GM18498 (cell line): Measurements from ENCODE around the gene SERPINE2.

Experiments used
- ATAC-seq: cut with Tn5 transposase; IDR thresholded peaks from one replicate; pipeline ENCODE4 v1.9.1; 2021; ENCODE audit warnings: mild to moderate bottlenecking, moderate library complexity; ENCODE audit not compliant: unreplicated experiment

The SERPINE2 gene

GRCh38 chr2:223979730-223980396 lies 59.2 kb downstream of the SERPINE2 start:
- ATAC-seq: no peak

DNA sequence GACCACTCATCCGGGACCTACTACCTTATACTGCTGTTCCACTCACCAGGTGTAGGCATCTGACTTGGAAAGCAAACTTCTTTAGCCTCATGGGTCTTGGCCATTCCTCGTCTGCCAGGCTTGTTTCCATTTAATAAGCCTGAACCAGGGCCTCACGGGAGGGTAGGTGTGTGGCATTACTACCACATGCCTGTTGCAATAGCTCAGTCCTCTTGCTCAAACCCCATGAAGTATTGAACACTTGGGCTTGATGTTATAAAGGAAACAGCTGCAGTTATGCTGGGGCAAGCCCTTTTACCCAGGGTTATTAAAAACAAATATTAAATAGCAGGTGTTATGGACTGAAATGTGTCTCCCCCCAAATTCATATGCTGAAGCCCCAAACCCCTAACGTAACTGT lies 60.6 kb downstream of the SERPINE2 start:
- no peak for ATAC-seq

- no peak for ATAC-seq
These were observed 62.4 kb downstream of the SERPINE2 start for GRCh38 chr2:223976635-223977226.

GRCh38 chr2:223973606-223974005 lies 65.5 kb downstream of the SERPINE2 start:
- ATAC-seq: no peak

GRCh38 chr2:223972656-223973102 lies 66.4 kb downstream of the SERPINE2 start:
- ATAC-seq: no peak

DNA sequence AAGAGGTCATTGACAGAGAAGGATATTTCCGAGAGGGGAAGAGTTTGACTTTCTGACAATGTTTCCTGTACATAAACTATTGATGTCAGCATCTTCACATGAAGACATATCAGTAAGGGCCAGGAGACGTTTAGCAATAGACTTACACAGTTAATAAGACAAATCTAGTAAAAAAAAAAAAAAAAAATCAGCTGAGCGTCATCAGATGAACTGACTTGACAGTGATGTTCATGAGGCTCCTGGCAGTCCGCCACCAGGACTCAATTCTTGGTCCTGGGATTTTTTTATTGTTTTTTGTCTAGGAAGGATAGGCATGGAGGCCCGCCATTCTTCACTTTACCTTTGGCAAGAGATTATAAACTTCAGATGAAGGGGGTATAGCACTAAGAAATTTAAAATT lies 67.4 kb downstream of the SERPINE2 start:
- no peak for ATAC-seq

- peak; percentile 64 for ATAC-seq
These were observed 68.5 kb downstream of the SERPINE2 start for GRCh38 chr2:223970343-223971128.

GRCh38 chr2:223969856-223970255 lies 69.2 kb downstream of the SERPINE2 start:
- peak; percentile 28 for ATAC-seq

- ATAC-seq: no peak
These were observed 69.8 kb downstream of the SERPINE2 start for GRCh38 chr2:223969315-223969714.

- ATAC-seq: no peak
These were observed 71.1 kb downstream of the SERPINE2 start for GRCh38 chr2:223967981-223968380.

DNA sequence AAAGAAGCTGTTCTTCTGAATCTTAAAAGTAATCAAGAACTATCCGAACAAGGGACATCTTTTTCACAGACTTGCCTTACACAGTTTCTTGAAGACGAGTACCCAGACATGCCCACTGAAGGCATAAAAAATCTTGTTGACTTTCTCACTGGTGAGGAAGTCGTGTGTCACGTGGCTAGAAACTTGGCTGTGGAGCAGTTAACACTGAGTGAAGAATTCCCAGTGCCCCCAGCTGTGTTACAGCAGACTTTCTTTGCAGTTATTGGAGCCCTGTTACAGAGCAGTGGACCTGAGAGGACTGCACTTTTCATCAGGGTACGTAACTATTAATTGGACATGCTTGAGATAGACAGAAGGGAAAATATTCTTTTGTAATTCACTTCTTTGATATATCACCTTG lies 79.4 kb downstream of the SERPINE2 start:
- no peak for ATAC-seq

GRCh38 chr2:223957092-223957851 lies 81.8 kb downstream of the SERPINE2 start, which contains the start of gene MRPL44:
Gene MRPL44, plus strand, starts transcription at chr2:223957463. Its CDS starts 10 bp downstream, at chr2:223957473.
- ATAC-seq: peak; percentile 85

DNA sequence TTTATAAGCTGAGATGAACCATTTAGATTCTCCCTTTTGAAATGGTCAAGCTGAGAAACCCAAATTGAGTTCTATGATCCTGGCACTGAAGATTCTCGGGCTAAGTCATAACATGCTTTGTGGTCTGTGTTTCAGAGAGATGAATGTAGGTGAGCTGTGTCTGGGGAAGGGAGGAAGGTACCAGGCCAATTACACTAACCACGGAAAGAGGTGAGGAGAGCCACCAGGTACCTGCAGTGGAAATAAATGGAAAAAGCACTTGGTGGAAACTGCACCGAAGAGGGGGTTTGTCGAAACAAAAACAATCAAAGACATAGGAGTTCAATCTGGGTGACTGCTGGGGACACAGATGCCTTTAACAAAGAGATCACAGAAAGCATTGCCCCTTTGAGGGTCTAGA lies 82.8 kb downstream of the SERPINE2 start:
- peak; percentile 40 for ATAC-seq

GRCh38 chr2:223954401-223954800 lies 84.7 kb downstream of the SERPINE2 start:
- no peak for ATAC-seq

DNA sequence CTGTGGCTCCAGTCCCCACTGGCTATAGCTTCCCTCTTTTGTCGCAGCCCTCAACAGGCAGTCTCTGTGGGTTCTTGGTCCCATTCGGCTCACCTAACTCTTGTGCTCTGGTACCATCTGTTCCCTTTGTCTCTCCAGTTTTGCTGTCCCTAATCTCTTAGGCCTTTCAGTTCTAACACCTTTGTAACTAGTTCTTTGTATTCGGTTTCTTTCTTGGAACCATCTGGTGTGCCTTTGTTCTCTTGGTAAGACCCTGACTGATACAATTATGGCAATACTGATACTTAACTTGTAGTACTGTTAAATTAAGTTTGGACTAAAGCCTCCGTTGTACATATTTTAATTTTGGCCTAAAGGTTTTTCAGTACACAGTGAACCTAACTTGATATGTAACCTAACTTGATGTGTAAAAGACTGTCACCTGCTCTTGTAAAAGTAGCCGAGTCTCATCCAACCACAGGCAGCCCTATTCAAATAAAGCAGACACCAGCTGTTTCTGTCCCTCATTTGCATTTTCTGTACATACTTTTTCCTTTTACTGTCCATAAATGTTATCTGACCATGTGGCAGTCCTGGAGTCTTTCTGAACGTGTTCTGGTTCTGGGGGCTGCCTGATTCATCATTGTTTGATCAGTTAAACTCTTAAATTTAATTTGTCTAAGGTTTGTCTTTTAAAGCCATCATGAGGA lies 86.7 kb downstream of the SERPINE2 start:
- peak; percentile 53 for ATAC-seq

- ATAC-seq: no peak
These were observed 88.4 kb downstream of the SERPINE2 start for GRCh38 chr2:223950448-223951347.

DNA sequence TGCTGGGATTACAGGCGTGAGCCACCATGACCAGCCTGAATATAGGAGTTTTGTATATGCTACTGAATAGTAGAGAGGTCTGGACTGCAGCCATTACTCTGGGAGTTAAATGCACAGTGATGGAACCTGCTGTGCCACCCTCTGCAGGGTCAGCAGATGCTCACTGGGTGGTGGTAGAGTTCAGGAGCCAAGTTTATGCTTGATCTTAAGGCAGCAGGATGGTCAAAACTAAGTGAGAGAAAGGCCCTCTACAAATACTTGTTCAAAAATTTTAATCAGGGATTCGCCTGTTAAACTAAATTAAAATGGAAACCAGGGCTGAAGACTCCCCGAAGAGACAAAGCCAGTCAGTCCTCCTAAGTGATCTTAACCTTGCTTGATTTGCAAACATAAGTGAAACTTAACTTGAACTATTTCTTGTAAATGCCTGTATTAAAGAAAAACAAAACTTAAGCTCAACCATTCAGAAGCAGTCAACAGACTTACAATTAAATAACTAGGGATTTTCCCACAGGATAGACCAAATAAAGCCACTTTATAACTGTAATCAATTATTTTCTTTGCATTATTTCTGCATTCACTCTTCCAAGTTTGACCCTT lies 89.7 kb downstream of the SERPINE2 start:
- ATAC-seq: no peak

DNA sequence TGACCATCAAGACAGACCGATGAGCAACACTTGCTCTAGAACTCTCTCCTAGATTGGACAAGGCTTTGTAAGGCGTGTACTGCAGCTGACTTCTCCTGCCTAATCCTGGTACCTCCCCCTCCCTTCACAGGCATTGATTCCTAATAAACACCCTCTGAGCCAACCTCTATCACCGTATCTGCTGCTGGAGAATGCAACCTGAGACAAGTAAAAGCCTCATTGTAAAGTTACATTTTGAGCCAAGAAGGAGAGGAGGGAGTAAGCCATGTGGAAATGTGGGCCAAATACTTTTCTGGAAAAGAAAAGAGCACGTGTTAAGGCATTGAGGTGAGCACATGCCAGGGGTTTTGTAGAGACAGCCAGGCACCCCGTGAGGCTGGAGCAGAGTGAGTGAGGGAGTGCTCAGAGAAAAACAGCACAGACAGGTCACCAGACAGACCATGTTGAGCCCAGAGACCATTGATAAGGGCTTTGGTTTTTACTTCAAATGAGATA lies 91.3 kb downstream of the SERPINE2 start:
- no peak for ATAC-seq

DNA sequence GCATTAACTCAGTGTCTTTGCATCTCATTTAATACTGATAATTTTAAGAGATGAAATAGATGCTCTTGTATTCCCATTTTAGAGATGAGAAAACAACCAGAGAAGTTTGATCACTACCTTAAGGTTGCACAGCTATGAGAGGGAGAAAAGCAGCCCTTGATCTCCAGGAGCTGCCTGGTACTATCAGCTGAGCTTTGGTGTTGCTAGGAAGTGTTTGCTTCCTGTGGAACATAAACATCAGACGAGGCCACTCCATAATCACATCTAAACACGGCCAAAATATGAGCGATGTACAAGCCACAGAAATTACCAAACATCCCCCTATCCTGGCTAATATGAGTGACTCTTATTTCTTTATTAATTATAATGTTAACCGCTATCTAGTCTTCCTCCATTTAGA lies 93.3 kb downstream of the SERPINE2 start:
- no peak for ATAC-seq
